NCI-H1092 (cell line): ENCODE data around the gene PCDH9.

Experiments
- DNase-seq: peaks from one replicate; lab custom pipeline; 2025; lab: John Stamatoyannopoulos, UW

PCDH9 gene

GRCh38 chr13:66397133-66397532 lies 833.0 kb downstream of the PCDH9 start:
- DNase-seq: no peak

GRCh38 chr13:66391322-66391721 lies 838.8 kb downstream of the PCDH9 start:
- DNase-seq: no peak

DNA sequence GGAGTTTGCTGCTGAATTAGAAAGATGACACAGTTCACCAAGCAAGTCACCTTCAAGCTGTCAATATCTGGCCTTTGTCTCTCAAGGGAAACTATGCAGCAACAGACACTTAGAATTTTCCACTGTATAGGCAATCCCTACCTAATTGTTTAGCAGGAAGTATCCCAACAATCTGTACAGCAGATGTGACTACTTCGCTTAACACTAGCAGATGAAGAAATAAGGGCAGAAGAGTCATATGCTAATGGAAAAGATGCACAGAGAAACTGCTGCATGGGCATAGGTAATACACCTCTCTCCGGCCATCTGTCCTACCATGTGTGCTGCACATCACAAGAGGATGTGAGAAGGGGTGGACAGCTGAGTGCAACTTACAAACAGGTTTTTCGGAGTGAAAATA lies 851.2 kb downstream of the PCDH9 start:
- DNase-seq: no peak

- DNase-seq: no peak
These were observed 852.6 kb downstream of the PCDH9 start for GRCh38 chr13:66377569-66377968.

- no peak for DNase-seq
These were observed 854.4 kb downstream of the PCDH9 start for GRCh38 chr13:66375756-66376155.

DNA sequence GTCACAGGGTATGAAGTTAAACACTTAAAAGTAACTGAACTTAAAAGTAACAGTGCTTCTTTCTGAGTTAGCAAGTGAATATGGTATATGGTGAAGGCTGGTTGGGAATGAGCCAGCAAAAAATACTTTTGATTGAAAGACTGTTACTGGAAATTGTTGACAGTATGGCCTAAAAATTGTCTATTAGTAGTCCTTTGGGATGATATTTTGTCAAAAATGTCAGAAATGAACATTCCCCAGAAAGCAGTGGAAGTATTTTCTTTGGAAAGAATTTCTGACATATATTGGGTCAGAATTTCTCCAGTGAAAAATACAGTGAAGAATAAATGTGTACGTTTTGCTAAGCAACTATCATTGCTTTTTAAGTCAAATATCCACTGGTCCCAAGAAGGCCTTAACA lies 860.5 kb downstream of the PCDH9 start:
- no peak for DNase-seq

DNA sequence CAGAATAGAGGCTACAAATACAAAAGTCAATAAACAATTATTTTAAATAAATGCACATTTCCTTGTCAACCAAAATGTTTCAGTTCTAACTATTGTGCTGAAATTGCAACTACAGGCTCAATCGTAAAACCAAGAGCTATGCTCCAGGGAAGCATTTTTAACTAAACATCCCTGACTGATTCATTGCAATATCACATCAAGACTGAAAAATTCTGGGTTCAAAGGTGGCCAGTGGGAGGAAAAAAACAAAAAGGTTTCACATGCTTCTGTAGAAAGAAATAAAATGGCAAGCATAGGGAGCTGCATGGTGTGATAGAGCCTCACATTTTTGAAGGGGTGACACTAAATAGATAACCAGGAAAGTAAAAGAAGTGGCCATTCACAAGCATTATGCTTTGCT lies 862.8 kb downstream of the PCDH9 start:
- DNase-seq: no peak

DNA sequence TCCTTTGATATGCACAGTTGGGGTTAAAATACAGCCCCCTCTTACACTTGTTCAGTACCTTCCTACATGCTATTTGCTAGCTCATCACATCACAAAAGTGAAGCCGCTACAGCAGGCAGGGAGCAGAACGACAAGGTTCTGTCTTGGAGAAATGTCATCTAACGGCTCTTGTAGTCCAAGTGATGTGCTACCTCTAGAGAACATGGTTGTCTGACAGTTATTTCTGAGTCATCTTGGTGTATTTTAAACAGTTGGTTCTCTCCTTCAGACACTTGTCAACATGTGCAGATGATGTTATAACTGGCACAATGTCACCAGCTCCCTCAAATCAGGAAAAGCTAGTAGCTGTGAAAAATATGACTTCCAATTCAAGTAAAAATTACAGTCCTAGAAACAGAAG lies 865.0 kb downstream of the PCDH9 start:
- no peak for DNase-seq

- no peak for DNase-seq
These were observed 865.8 kb downstream of the PCDH9 start for GRCh38 chr13:66364346-66364745.

- no peak for DNase-seq
These were observed 867.7 kb downstream of the PCDH9 start for GRCh38 chr13:66362485-66362884.

- DNase-seq: no peak
These were observed 870.1 kb downstream of the PCDH9 start for GRCh38 chr13:66359910-66360552.

DNA sequence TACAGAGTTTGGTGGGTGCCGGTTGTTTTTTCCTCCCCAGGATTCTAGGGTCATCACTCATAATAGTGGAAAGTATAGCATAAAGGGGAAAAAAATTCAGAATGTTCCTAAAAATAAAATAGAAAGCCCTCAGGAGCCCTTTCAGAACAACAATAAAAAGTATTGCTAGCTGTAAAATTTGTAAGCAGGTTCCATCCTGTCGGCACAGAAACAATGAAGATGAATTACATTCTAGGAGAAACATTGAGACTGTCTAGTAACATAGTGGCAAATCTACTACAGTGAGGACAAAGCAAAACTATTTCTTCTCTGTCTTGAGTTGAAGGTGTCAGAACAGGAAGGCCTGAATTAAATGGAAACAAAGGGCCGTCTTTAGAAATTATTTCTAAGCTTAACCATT lies 870.7 kb downstream of the PCDH9 start:
- no peak for DNase-seq

DNA sequence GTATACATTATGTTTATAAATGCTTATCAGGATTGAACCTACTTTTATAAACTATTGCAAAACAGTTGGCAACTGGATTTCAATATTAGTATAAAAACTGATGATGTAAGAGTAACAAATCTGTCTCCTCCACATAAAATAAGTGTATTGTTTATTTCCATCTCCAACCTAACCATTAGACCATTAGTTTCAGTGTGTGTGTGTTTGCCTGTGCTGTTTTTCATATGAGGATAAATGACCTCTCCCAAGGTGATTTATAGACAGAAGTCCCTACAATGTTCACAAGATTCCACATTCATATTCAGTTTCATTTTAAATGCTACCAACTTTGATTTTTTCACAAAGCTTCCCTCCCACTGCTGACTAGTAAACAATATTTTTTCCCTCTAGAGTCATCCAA lies 871.6 kb downstream of the PCDH9 start:
- no peak for DNase-seq

DNA sequence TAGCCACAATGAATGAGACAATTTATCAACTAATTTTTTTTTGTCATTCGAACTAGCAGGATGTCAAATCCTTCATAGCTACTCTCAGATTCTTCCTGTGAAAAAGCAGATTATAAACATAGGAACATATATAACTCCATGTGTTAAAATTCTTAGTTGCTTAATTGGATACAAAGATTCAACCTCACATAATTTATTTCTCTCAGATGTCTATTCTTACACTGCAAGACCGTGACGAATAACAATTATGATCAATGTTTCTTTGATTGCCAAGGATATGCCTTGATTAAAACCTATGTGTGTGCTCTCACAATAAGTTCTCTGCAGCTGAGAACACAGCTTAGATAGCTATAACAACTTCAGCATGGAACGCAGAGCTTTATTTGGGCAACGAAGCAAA lies 872.7 kb downstream of the PCDH9 start:
- DNase-seq: no peak

- DNase-seq: no peak
These were observed 875.0 kb downstream of the PCDH9 start for GRCh38 chr13:66354879-66355751.

DNA sequence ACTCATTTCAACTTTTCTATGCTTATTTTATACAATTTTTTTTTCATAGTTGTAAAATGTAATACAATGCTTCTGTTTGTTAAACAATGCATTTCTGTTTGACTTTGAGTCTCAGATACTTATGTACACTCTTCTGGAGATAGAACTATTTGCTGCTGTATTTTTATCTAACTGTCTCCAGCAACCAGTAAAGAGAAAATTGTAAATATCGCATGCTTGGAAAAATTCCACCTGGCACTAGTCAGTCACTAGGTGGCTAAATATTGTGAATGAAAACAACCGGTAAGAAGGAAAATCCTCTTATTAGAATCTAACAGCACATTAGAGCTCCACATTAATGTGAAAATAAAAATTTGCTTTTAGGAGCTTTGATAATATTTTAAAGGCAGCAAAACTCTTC lies 876.5 kb downstream of the PCDH9 start:
- peak; percentile 61 for DNase-seq

DNA sequence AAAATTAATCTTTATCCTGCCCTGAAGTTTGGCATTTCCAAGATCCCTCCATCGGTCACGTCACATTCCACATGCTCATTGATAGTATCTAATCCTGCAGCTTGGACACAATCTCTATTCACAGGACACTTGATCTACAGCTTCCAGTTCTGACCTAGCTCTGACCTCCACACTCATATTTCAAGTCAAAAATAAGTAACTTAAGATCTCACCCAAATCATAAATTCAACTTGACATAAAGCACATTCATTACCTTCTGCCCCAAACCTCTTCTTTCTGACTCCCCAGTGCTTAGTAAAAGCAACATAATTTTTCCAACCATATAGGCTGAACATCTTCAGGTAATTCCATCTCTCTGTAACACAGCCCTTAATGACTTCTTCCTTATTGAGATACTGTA lies 880.2 kb downstream of the PCDH9 start:
- no peak for DNase-seq

GRCh38 chr13:66348745-66349690 lies 881.1 kb downstream of the PCDH9 start:
- DNase-seq: peak; percentile 45

DNA sequence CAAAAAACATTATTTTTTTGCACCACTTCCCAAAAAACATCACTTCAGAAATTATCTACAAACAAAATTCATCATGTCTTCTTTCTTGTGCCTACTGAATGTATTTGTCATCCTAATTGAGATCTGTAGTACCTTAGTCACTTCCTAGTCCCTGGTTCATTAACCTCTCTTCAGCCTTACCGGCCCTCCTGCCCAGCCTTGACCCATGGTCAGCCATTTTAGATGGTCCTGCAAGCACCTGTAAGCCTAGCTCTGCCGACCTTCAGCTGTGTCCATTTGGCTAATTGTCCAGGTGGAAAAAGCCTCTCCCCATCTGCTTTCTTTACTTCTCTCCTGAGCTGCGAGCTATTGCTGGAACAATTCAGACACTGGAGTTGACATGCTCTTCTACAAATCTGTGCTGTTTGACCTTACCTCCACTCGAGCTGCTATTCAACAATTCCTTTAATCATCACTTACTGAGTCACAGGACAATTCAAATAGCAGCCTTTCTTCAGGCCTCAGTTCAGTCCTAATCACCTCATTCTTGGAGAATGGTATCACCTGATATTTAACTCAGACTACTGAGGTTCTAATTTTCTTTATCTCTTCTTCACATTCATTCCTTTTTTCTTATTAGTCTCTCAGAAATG lies 882.5 kb downstream of the PCDH9 start:
- no peak for DNase-seq

DNA sequence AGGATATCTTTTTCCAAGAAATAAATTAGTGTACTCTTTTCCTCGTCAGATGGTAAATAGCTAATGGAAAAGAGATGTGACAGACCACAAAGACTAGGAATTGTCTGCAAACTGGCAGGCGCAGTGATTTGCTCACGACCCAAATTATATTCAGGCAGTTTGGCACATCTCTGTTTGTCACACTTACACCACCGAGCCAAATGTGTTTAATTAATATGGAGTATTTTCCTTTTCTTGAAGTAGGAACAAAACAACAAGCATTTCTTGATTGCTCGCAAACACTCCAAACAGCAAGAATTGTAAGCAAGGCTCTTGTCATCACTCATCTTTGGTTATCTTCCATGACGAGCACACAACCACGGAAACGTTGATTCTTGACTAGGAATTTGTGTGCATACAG lies 884.2 kb downstream of the PCDH9 start:
- no peak for DNase-seq

GRCh38 chr13:66345518-66345810 lies 884.7 kb downstream of the PCDH9 start:
- no peak for DNase-seq

DNA sequence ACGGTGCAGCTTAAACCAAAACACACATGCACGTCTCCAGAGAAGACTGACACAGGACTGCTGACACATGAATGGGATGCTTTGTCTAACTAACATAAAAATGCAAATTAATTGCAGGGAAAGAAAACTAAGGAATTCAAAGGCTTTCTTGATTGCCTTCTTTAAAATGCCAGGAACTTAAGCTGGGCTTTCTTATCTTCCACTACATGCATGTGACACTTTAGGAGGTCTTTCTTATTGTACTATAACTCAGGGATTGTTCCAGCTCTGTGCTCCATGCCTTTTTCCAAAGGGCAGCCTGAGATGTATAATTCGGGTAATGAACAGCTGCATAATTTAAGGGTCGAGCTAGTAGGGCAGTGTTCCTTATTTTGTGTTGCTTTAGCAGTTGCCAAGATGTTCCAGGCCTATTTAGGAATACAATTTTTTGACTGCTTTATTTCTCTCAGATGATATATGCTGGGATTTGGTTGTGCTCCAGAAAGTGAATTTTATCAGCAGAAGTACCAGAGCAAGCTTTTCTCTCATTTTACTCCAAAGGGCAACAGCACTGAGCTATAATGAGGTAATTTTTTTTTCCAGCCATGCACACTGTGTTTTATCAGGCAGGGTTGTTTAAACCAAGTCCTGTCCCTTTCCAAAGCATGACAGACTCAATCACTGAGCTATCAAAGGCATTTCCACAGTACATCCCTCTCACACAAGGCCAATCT lies 885.2 kb downstream of the PCDH9 start:
- DNase-seq: no peak
